Measurements from ENCODE around the gene IKZF2. TPM values are rescaled to one million over a fixed set of nuclear protein-coding genes. Genes with fewer than 3 reads are reported as not detected.

The IKZF2 gene
- total RNA-seq, 1 donor from 2014 or later, result 29.7 TPM

- H3K27me3 ChIP-seq, result no peaks in the 10 kb centered on the region
- H3K36me3 ChIP-seq, result no peaks in the 10 kb centered on the region
- peaks cover 9% of the 10 kb centered on the region for H3K4me1 ChIP-seq
- peak overlapping the region; percentile 38 for H3K27ac Mint-ChIP-seq
- no peak overlapping the region for H3K4me3 Mint-ChIP-seq
- H2AFZ ChIP-seq (replicated peaks), result no peak overlapping the region
- peaks cover 17% of the 10 kb centered on the region for H3K4me1 Mint-ChIP-seq
- H3F3A ChIP-seq (ENCODE audit: low read depth), result no peaks in the 10 kb centered on the region
- no peak for DNase-seq (ENCODE audit: low spot score)
- no peak overlapping the region for H3K4me3 ChIP-seq
- H3K27ac ChIP-seq, result no peak overlapping the region
- no peaks in the 10 kb centered on the region for H4K20me1 ChIP-seq (ENCODE audit: low read depth)
- H3K9me3 Mint-ChIP-seq, result no peaks in the 10 kb centered on the region
- no peaks in the 10 kb centered on the region for H3K9me3 ChIP-seq (ENCODE audit: low read depth)
- H3K36me3 Mint-ChIP-seq, result no peaks in the 10 kb centered on the region
- TF ChIP-seq EZH2 (IDR thresholded peaks at IDR 0.05) (no peak), EZH2phosphoT487 (IDR thresholded peaks at IDR 0.05) (no peak), CTCF (IDR thresholded peaks at IDR 0.05) (no peak)
- H3K9ac ChIP-seq, result no peak overlapping the region
- no peaks in the 10 kb centered on the region for H3K27me3 Mint-ChIP-seq (ENCODE audit: insufficient read depth, low read depth)
- no peaks in the 10 kb centered on the region for H3K79me2 ChIP-seq (ENCODE audit: low read depth)
- no peak overlapping the region for H3K4me2 ChIP-seq
Observed at GRCh38 chr2:212975333-212975732, 176.1 kb downstream of the IKZF2 start.

- Histone ChIP-seq H3K27me3 (no peaks in the 10 kb centered on the region), H3K9ac (no peak overlapping the region), H3K36me3 (no peaks in the 10 kb centered on the region), H2AFZ (replicated peaks) (no peak overlapping the region), H3K27ac (no peak overlapping the region), H4K20me1 (ENCODE audit: low read depth) (no peaks in the 10 kb centered on the region), H3F3A (ENCODE audit: low read depth) (no peaks in the 10 kb centered on the region), H3K9me3 (ENCODE audit: low read depth) (no peaks in the 10 kb centered on the region), H3K4me1 (peaks cover 9% of the 10 kb centered on the region), H3K79me2 (ENCODE audit: low read depth) (no peaks in the 10 kb centered on the region), H3K4me3 (no peak overlapping the region), H3K4me2 (no peak overlapping the region)
- H3K27ac Mint-ChIP-seq, result peak overlapping the region; percentile 77
- H3K4me1 Mint-ChIP-seq, result peaks cover 17% of the 10 kb centered on the region
- H3K27me3 Mint-ChIP-seq (ENCODE audit: insufficient read depth, low read depth), result no peaks in the 10 kb centered on the region
- no peak for DNase-seq (ENCODE audit: low spot score)
- H3K4me3 Mint-ChIP-seq, result no peak overlapping the region
- H3K9me3 Mint-ChIP-seq, result no peaks in the 10 kb centered on the region
- no peak for TF ChIP-seq EZH2 (IDR thresholded peaks at IDR 0.05)
- no peak for TF ChIP-seq CTCF (IDR thresholded peaks at IDR 0.05)
- TF ChIP-seq EZH2phosphoT487 (IDR thresholded peaks at IDR 0.05), result no peak
- H3K36me3 Mint-ChIP-seq, result no peaks in the 10 kb centered on the region
Observed at GRCh38 chr2:212974692-212975091, 176.7 kb downstream of the IKZF2 start.

- no peak overlapping the region for H3K4me3 Mint-ChIP-seq
- H3K4me1 Mint-ChIP-seq, result peaks cover 17% of the 10 kb centered on the region
Observed at GRCh38 chr2:212973347-212973746, 178.1 kb downstream of the IKZF2 start.

More at GRCh38 chr2:212973347-212973746, 178.1 kb downstream of the IKZF2 start:
- DNase-seq (ENCODE audit: low spot score), result no peak
- Histone ChIP-seq H3K4me3 (no peak overlapping the region), H3K27ac (no peak overlapping the region), H3K79me2 (ENCODE audit: low read depth) (no peaks in the 10 kb centered on the region), H3K9me3 (ENCODE audit: low read depth) (no peaks in the 10 kb centered on the region), H4K20me1 (ENCODE audit: low read depth) (no peaks in the 10 kb centered on the region), H3F3A (ENCODE audit: low read depth) (no peaks in the 10 kb centered on the region), H3K36me3 (no peaks in the 10 kb centered on the region), H3K27me3 (no peaks in the 10 kb centered on the region), H3K4me2 (no peak overlapping the region), H3K4me1 (peaks cover 12% of the 10 kb centered on the region), H3K9ac (no peak overlapping the region), H2AFZ (replicated peaks) (no peak overlapping the region)
- Mint-ChIP-seq H3K27me3 (ENCODE audit: insufficient read depth, low read depth) (no peaks in the 10 kb centered on the region), H3K9me3 (no peaks in the 10 kb centered on the region), H3K36me3 (no peaks in the 10 kb centered on the region), H3K27ac (no peak overlapping the region)
- no peak for TF ChIP-seq EZH2 (IDR thresholded peaks at IDR 0.05)
- TF ChIP-seq CTCF (IDR thresholded peaks at IDR 0.05), result no peak
- TF ChIP-seq EZH2phosphoT487 (IDR thresholded peaks at IDR 0.05), result no peak

Measured in neural progenitor cell (in vitro differentiated cells).